Small intestine (tissue), 16 donors: Measurements from ENCODE around the gene ARL4D. TPM values are rescaled to one million over a fixed set of nuclear protein-coding genes. Genes with fewer than 3 reads are reported as not detected.

Source experiments
- DNase-seq, 2 donors: peaks; one replicate each; pipeline versions ENCODE4 v3.0.0 to v3.0.0-alpha.2; 2013
- FAIRE-seq: peaks from 2 replicates; lab custom pipeline; 2012; peaks lifted over from hg19 to GRCh38; lab: Jason Lieb, UNC
- H3K27ac ChIP-seq, 3 donors: one replicate each; pipeline ENCODE4 v1.5.1; 2013; ENCODE audit warnings: low read length in 2 of 3, mild to moderate bottlenecking in 2 of 3, control low read depth in 1 of 3, inconsistent platforms in 1 of 3, low read depth in 1 of 3, moderate library complexity in 1 of 3
- H3K27me3 ChIP-seq, 3 donors: one replicate each; pipeline ENCODE4 v1.6.1; 2013; ENCODE audit warnings: low read length in 3 of 3, inconsistent platforms in 1 of 3; ENCODE audit not compliant: control insufficient read depth in 3 of 3, insufficient read depth in 3 of 3
- H3K36me3 ChIP-seq, 3 donors: one replicate each; pipeline ENCODE4 v1.6.1; 2013; ENCODE audit warnings: low read length in 3 of 3, inconsistent platforms in 1 of 3, low read depth in 1 of 3, mild to moderate bottlenecking in 1 of 3, moderate library complexity in 1 of 3; ENCODE audit not compliant: control insufficient read depth in 3 of 3, insufficient read depth in 2 of 3
- H3K4me1 ChIP-seq, 3 donors: one replicate each; pipeline ENCODE4 v1.6.1; 2013; ENCODE audit warnings: low read length in 2 of 3, inconsistent platforms in 1 of 3, low read depth in 1 of 3, mild to moderate bottlenecking in 1 of 3, moderate library complexity in 1 of 3; ENCODE audit not compliant: control insufficient read depth in 3 of 3, insufficient read depth in 2 of 3
- H3K4me3 ChIP-seq, 3 donors: one replicate each; pipeline ENCODE4 v1.5.1; 2013; ENCODE audit warnings: low read length in 3 of 3, control low read depth in 1 of 3, inconsistent platforms in 1 of 3, low read depth in 1 of 3, mild to moderate bottlenecking in 1 of 3, moderate library complexity in 1 of 3
- H3K9me3 ChIP-seq, 2 donors: one replicate each; pipeline ENCODE4 v1.6.1; 2013; ENCODE audit warnings: low read depth in 1 of 2, low read length in 1 of 2; ENCODE audit not compliant: control insufficient read depth in 2 of 2, insufficient read depth in 1 of 2
- WGBS, 3 donors: extraction: QIAGEN DNeasy Blood & Tissue Kit; methylation state at CpG; one replicate each; pipeline ENCODE4 v1.1.7; 2013; 5-methylcytosine and 5-hydroxymethylcytosine counted together
- long read RNA-seq, 10 donors: transcript quantifications; one replicate each; lab custom pipeline, GENCODE V29; 2026
- polyA plus RNA-seq, 4 donors: library from polyadenylated mRNA; stranded (reverse) in 3 of 4; unstranded in 1 of 4; fragments of 200-250 nt in 3 of 4; fragments of 120-200 nt in 1 of 4; gene quantifications; one replicate each; pipeline versions ENCODE4 v1.2.1 to v1.2.3, GENCODE V29; 2013
- donor health status: healthy with polysubstance abuse.
- donor health status: control.
- donor health status: control.
- donor health status: Bipolar disorder and iron deficiency.
- donor health status: healthy.

Gene ARL4D
- 10 to 100 TPM in 1 of 4 donors, 1 to 10 TPM in 2, under 1 TPM in 1; 0.45 to 10.1 (median 2.6) TPM for polyA plus RNA-seq
- long read RNA-seq, donor 1, result 0 reads
- long read RNA-seq, donor 2, result 0 reads
- long read RNA-seq, donor 3, partial matches to known transcripts, result 5 of 6 reads
- long read RNA-seq, donor 3, other reads (novel, unspliced or antisense), result 0 of 6 reads
- long read RNA-seq, donor 4, result 0 reads
- long read RNA-seq, donor 5, result 0 reads
- long read RNA-seq, donor 6, partial matches to known transcripts, result 0 of 1 reads
- long read RNA-seq, donor 6, other reads (novel, unspliced or antisense), result 0 of 1 reads
- long read RNA-seq, donor 7, transcript ARL4D-201 (2 exons, 1,612 nt), result major isoform, 16 of 41 reads
- long read RNA-seq, donor 7, partial matches to known transcripts, result 25 of 41 reads
- long read RNA-seq, donor 7, other reads (novel, unspliced or antisense), result 0 of 41 reads
- long read RNA-seq, donor 8, partial matches to known transcripts, result 0 of 2 reads
- long read RNA-seq, donor 8, other reads (novel, unspliced or antisense), result 0 of 2 reads
- long read RNA-seq, donor 9, result 0 reads
- long read RNA-seq, donor 10, transcript ARL4D-201 (2 exons, 1,612 nt), result major isoform, 10 of 10 reads
- long read RNA-seq, donor 10, partial matches to known transcripts, result 0 of 10 reads
- long read RNA-seq, donor 10, other reads (novel, unspliced or antisense), result 0 of 10 reads

GRCh38 chr17:43398724-43399595, at the start of gene ARL4D:
ARL4D (plus strand) TSS chr17:43398993; CDS start chr17:43399733, 740 bp downstream.
- WGBS, 3 donors, result 1 to 3% (median 1%) methylated on average over 46 to 64 of the region's 64 CpGs
- Histone ChIP-seq H3K4me1 (peaks cover 0 to 13% (median 3%) of the 10 kb centered on the region in 3 donors), H3K9me3 (no peaks in the 10 kb centered on the region), H3K36me3 (peaks cover 0 to 16% (median 0%) of the 10 kb centered on the region in 3 donors), H3K4me3 (peak within 1 kb of the TSS; percentile 64 to 87 (median 83)), H3K27me3 (no peaks in the 10 kb centered on the region), H3K27ac (peak within 1 kb of the TSS in 2 of 3 donors; percentile 63 to 76)
- DNase-seq, result peak; percentile 63 to 91
- no peak for FAIRE-seq

GRCh38 chr17:43349142-43349541, 49.7 kb upstream of the ARL4D start:
- DNase-seq (no peak), FAIRE-seq (no peak)
- Histone ChIP-seq H3K27ac (no peak overlapping the region), H3K4me1 (peaks cover 0 to 3% (median 2%) of the 10 kb centered on the region in 3 donors), H3K4me3 (no peak overlapping the region), H3K36me3 (peaks cover 0 to 2% (median 0%) of the 10 kb centered on the region in 3 donors), H3K27me3 (peaks cover 0 to 2% (median 0%) of the 10 kb centered on the region in 3 donors), H3K9me3 (peaks cover 10 to 46% of the 10 kb centered on the region in 2 donors)
- WGBS, 3 donors, result 88 to 92% (median 90%) methylated on average over 2 of the region's 2 CpGs

- no peak for FAIRE-seq
- peaks cover 0 to 2% (median 0%) of the 10 kb centered on the region in 3 donors for H3K36me3 ChIP-seq
- peak in 1 of 2 donors; percentile 88 for DNase-seq
- H3K4me1 ChIP-seq, result peaks cover 0 to 6% (median 2%) of the 10 kb centered on the region in 3 donors
- H3K4me3 ChIP-seq, result no peak overlapping the region
- H3K27ac ChIP-seq, result peak overlapping the region in 2 of 3 donors; percentile 79 to 89
- WGBS, 3 donors, result 24 to 68% (median 44%) methylated on average over 9 of the region's 9 CpGs
- no peaks in the 10 kb centered on the region for H3K27me3 ChIP-seq
- H3K9me3 ChIP-seq, result peaks cover 10 to 43% of the 10 kb centered on the region in 2 donors
These were observed 47.9 kb upstream of the ARL4D start for GRCh38 chr17:43350888-43351361.

GRCh38 chr17:43351691-43352090, 47.1 kb upstream of the ARL4D start:
- H3K4me3 ChIP-seq, result no peak overlapping the region
- H3K27ac ChIP-seq, result peak overlapping the region in 2 of 3 donors; percentile 37 to 89
- H3K27me3 ChIP-seq, result no peaks in the 10 kb centered on the region
- H3K36me3 ChIP-seq, result peaks cover 0 to 2% (median 0%) of the 10 kb centered on the region in 3 donors
- peaks cover 0 to 6% (median 2%) of the 10 kb centered on the region in 3 donors for H3K4me1 ChIP-seq
- DNase-seq (peak; percentile 77 to 97), FAIRE-seq (no peak)
- 25 to 65% (median 36%) methylated on average over 8 of the region's 8 CpGs for WGBS, 3 donors
- peaks cover 10 to 43% of the 10 kb centered on the region in 2 donors for H3K9me3 ChIP-seq

- Histone ChIP-seq H3K27me3 (no peaks in the 10 kb centered on the region), H3K36me3 (peaks cover 0 to 2% (median 0%) of the 10 kb centered on the region in 3 donors), H3K27ac (no peak overlapping the region), H3K4me3 (no peak overlapping the region), H3K4me1 (peaks cover 0 to 6% (median 2%) of the 10 kb centered on the region in 3 donors), H3K9me3 (peaks cover 4 to 33% of the 10 kb centered on the region in 2 donors)
- no peak for FAIRE-seq
- WGBS, 3 donors, result 53 to 61% (median 60%) methylated on average over 10 of the region's 10 CpGs
- DNase-seq, result no peak
These were observed 46.0 kb upstream of the ARL4D start for GRCh38 chr17:43352579-43353331.

GRCh38 chr17:43353393-43353792, 45.4 kb upstream of the ARL4D start:
- no peak for DNase-seq
- peaks cover 0 to 6% (median 2%) of the 10 kb centered on the region in 3 donors for H3K4me1 ChIP-seq
- no peak overlapping the region for H3K4me3 ChIP-seq
- peaks cover 2 to 26% of the 10 kb centered on the region in 2 donors for H3K9me3 ChIP-seq
- H3K27ac ChIP-seq, result no peak overlapping the region
- peaks cover 0 to 2% (median 0%) of the 10 kb centered on the region in 3 donors for H3K36me3 ChIP-seq
- no peaks in the 10 kb centered on the region for H3K27me3 ChIP-seq
- FAIRE-seq, result no peak
- WGBS, 3 donors, result 68 to 80% (median 79%) methylated on average over 4 of the region's 4 CpGs

GRCh38 chr17:43354371-43354770, 44.4 kb upstream of the ARL4D start:
- peaks cover 0 to 2% (median 0%) of the 10 kb centered on the region in 3 donors for H3K36me3 ChIP-seq
- H3K27ac ChIP-seq, result no peak overlapping the region
- H3K4me1 ChIP-seq, result peaks cover 0 to 7% (median 2%) of the 10 kb centered on the region in 3 donors
- WGBS, 3 donors, result 76 to 92% (median 79%) methylated on average over 2 of the region's 2 CpGs
- H3K9me3 ChIP-seq, result peaks cover 2 to 17% of the 10 kb centered on the region in 2 donors
- H3K4me3 ChIP-seq, result no peak overlapping the region
- DNase-seq (peak in 1 of 2 donors; percentile 42), FAIRE-seq (no peak)
- no peaks in the 10 kb centered on the region for H3K27me3 ChIP-seq
